GM12878 (cell line): ENCODE results near the gene DRAXIN.

Experiments used
- BHLHE40 ChIP-seq, 2 experiments: fragments of 450-650 bp in 1 of 2; IDR thresholded peaks; 2 replicates each; pipeline ENCODE4 v1.6.1; 2011 to 2017; ENCODE audit warnings: low read depth in 2 of 2, borderline replicate concordance in 1 of 2, improper control_type of control experiment in 1 of 2, low read length in 1 of 2, mild to moderate bottlenecking in 1 of 2
- EGR1 ChIP-seq, 2 experiments: IDR thresholded peaks; 1 replicate in 1 of 2; 2 replicates in 1 of 2; pipeline ENCODE4 v1.6.1; 2011 to 2012; ENCODE audit warnings: low read depth in 2 of 2, low read length in 2 of 2, borderline replicate concordance in 1 of 2, mild to moderate bottlenecking in 1 of 2, moderate library complexity in 1 of 2
- EP300 ChIP-seq, 2 experiments: fragments of 150-350 bp in 1 of 2; IDR thresholded peaks; 2 replicates each; pipeline ENCODE4 v1.6.1; 2011 to 2012; ENCODE audit warnings: low read depth in 2 of 2, low read length in 2 of 2, borderline replicate concordance in 1 of 2, improper control_type of control experiment in 1 of 2, inconsistent platforms in 1 of 2; ENCODE audit not compliant: control insufficient read depth in 1 of 2
- FOXK2 ChIP-seq: fragments of 450-650 bp; IDR thresholded peaks from 2 replicates; pipeline ENCODE4 v1.6.1; 2017; ENCODE audit warnings: mild to moderate bottlenecking, moderate library complexity
- KLF5 ChIP-seq: fragments of 450-650 bp; IDR thresholded peaks from 2 replicates; pipeline ENCODE4 v1.6.1; 2014; ENCODE audit warnings: mild to moderate bottlenecking; ENCODE audit not compliant: partially characterized antibody
- POLR2A ChIP-seq: IDR thresholded peaks from 2 replicates; pipeline ENCODE4 v1.6.1; 2011; ENCODE audit warnings: low read depth, mild to moderate bottlenecking, low read length
- RAD21 ChIP-seq: IDR thresholded peaks from 2 replicates; pipeline ENCODE4 v1.6.1; 2011; ENCODE audit warnings: mild to moderate bottlenecking, low read depth, low read length, moderate library complexity; ENCODE audit not compliant: insufficient read depth
- SIX5 ChIP-seq: IDR thresholded peaks from 2 replicates; pipeline ENCODE4 v1.6.1; 2011; ENCODE audit warnings: mild to moderate bottlenecking, low read depth, low read length, moderate library complexity; ENCODE audit not compliant: severe bottlenecking
- STAT3 ChIP-seq: IDR thresholded peaks from 2 replicates; pipeline ENCODE4 v1.6.1; 2011; ENCODE audit warnings: low read depth, low read length, improper control_type of control experiment
- TAF1 ChIP-seq: IDR thresholded peaks from 2 replicates; pipeline ENCODE4 v1.6.1; 2011; ENCODE audit warnings: mild to moderate bottlenecking, low read depth, low read length, borderline replicate concordance
- TF ChIP-seq, protein P1 (sequence below), 3 experiments: IDR thresholded peaks in 2 of 3; conservative IDR thresholded peaks in 1 of 3; 2 replicates each; pipeline ENCODE4 v1.5.1; 2011; ENCODE audit warnings: low read depth in 3 of 3, low read length in 3 of 3, mild to moderate bottlenecking in 3 of 3, control low read depth in 2 of 3, moderate library complexity in 2 of 3, inconsistent platforms in 1 of 3, mixed read lengths in 1 of 3; ENCODE audit not compliant: control insufficient read depth in 2 of 3, insufficient read depth in 1 of 3; ENCODE audit errors: extremely low read depth in 1 of 3
- TF ChIP-seq, protein P2 (sequence below): fragments of 450-650 bp; formaldehyde crosslinking; IDR thresholded peaks from 2 replicates; pipeline ENCODE4 v1.4.0; 2020; ENCODE audit warnings: mild to moderate bottlenecking, moderate library complexity
- TF ChIP-seq, protein P3 (sequence below): IDR thresholded peaks from 2 replicates; pipeline ENCODE4 v1.6.1; 2011; ENCODE audit warnings: low read depth, mild to moderate bottlenecking, low read length, moderate library complexity, borderline replicate concordance; ENCODE audit errors: extremely low read depth

DNA sequence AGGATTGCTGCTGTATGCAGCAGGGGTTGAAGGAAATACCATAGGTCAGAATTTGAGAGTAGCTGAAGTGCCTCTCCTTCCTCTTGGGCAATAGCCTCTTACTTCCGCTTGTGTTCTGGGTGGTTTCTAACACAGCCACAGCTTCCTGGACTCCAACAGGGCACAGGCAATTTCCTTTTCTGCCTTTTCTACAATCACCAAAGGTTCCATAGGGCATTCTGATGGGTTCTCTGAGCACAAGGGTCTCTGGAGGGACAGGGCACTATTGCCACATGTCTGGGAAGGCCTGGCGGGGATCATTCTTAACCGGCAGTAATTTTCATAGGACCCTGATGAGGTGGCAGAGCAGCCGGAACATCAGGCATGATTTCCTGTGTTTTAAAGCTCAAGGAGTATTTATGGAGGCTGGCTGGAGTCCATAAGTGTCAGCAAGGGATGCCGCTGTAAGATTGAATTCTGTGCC is 39.0 kb downstream of the DRAXIN start:
- TF ChIP-seq, protein P1, sequence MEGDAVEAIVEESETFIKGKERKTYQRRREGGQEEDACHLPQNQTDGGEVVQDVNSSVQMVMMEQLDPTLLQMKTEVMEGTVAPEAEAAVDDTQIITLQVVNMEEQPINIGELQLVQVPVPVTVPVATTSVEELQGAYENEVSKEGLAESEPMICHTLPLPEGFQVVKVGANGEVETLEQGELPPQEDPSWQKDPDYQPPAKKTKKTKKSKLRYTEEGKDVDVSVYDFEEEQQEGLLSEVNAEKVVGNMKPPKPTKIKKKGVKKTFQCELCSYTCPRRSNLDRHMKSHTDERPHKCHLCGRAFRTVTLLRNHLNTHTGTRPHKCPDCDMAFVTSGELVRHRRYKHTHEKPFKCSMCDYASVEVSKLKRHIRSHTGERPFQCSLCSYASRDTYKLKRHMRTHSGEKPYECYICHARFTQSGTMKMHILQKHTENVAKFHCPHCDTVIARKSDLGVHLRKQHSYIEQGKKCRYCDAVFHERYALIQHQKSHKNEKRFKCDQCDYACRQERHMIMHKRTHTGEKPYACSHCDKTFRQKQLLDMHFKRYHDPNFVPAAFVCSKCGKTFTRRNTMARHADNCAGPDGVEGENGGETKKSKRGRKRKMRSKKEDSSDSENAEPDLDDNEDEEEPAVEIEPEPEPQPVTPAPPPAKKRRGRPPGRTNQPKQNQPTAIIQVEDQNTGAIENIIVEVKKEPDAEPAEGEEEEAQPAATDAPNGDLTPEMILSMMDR (IDR thresholded peaks at IDR 0.05 in 2 of 3, conservative IDR thresholded peaks at IDR 0.05 in 1 of 3; ENCODE audit: control insufficient read depth in 2 of 3, extremely low read depth in 1 of 3, insufficient read depth in 1 of 3, low read depth in 3 of 3, low read length in 3 of 3) = no peak
- TF ChIP-seq STAT3 (no peak), SIX5 (no peak), EGR1 (IDR thresholded peaks at IDR 0.05; ENCODE audit: borderline replicate concordance in 1 of 2, low read depth in 2 of 2, low read length in 2 of 2) (no peak), BHLHE40 (IDR thresholded peaks at IDR 0.05; ENCODE audit: borderline replicate concordance in 1 of 2, low read depth in 2 of 2, low read length in 1 of 2) (no peak), KLF5 (no peak), POLR2A (no peak), RAD21 (no peak), EP300 (IDR thresholded peaks at IDR 0.05; ENCODE audit: borderline replicate concordance in 1 of 2, control insufficient read depth in 1 of 2, low read depth in 2 of 2, low read length in 2 of 2) (no peak), TAF1 (no peak), FOXK2 (no peak)
- TF ChIP-seq, protein P2, sequence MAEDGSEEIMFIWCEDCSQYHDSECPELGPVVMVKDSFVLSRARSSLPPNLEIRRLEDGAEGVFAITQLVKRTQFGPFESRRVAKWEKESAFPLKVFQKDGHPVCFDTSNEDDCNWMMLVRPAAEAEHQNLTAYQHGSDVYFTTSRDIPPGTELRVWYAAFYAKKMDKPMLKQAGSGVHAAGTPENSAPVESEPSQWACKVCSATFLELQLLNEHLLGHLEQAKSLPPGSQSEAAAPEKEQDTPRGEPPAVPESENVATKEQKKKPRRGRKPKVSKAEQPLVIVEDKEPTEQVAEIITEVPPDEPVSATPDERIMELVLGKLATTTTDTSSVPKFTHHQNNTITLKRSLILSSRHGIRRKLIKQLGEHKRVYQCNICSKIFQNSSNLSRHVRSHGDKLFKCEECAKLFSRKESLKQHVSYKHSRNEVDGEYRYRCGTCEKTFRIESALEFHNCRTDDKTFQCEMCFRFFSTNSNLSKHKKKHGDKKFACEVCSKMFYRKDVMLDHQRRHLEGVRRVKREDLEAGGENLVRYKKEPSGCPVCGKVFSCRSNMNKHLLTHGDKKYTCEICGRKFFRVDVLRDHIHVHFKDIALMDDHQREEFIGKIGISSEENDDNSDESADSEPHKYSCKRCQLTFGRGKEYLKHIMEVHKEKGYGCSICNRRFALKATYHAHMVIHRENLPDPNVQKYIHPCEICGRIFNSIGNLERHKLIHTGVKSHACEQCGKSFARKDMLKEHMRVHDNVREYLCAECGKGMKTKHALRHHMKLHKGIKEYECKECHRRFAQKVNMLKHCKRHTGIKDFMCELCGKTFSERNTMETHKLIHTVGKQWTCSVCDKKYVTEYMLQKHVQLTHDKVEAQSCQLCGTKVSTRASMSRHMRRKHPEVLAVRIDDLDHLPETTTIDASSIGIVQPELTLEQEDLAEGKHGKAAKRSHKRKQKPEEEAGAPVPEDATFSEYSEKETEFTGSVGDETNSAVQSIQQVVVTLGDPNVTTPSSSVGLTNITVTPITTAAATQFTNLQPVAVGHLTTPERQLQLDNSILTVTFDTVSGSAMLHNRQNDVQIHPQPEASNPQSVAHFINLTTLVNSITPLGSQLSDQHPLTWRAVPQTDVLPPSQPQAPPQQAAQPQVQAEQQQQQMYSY (CRISPR knock-in tag) = no peak
- TF ChIP-seq, protein P3, sequence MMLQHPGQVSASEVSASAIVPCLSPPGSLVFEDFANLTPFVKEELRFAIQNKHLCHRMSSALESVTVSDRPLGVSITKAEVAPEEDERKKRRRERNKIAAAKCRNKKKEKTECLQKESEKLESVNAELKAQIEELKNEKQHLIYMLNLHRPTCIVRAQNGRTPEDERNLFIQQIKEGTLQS = no peak
